Left ventricle myocardium superior (tissue), 1 donor: ENCODE results near the gene ZNF8. TPM values are rescaled to one million over a fixed set of nuclear protein-coding genes. Genes with fewer than 3 reads are reported as not detected.

Experiments
- microRNA-seq: library from miRNA; unstranded; fragments of <30 nt; microRNA quantifications from one replicate; pipeline ENCODE4 v1.2.0, GENCODE V29; 2020; ENCODE audit warnings: borderline number of aligned reads
- total RNA-seq: library from RNA; stranded (reverse); fragmentation: NEBNext Ultra II Directional; extraction: Animal tissue kit (Norgen Biotek cat#: 25700); gene quantifications from one replicate; pipeline ENCODE4 v1.2.1, GENCODE V29; 2021
- donor health status: DM: no; HTN: yes; CAD: no; lungs with severe emphysema.

The ZNF8 gene
- total RNA-seq, 1 donor from 2014 or later, result 4.8 TPM

Small RNAs within 50 kb of the gene (microRNA-seq; reads per million reads assigned to microRNA genes)
- gene MIR6806, result not detected

Other genes with a start within 250 kb of the ZNF8 start
- not detected for gene ZSCAN1, start 244.9 kb upstream of the ZNF8 start, total RNA-seq
- gene ZNF135, start 219.7 kb upstream of the ZNF8 start, total RNA-seq, result 4.1 TPM
- 73.4 TPM for gene ZSCAN18, start 180.7 kb upstream of the ZNF8 start, total RNA-seq
- 7.3 TPM for gene ZNF329, start 128.2 kb upstream of the ZNF8 start, total RNA-seq
- gene ZNF274, start 95.9 kb upstream of the ZNF8 start, total RNA-seq, result 18.6 TPM
- 24.6 TPM for gene ZNF544, start 50.0 kb upstream of the ZNF8 start, total RNA-seq
- 18.4 TPM for gene ERVK3-1, start 26.4 kb downstream of the ZNF8 start, total RNA-seq
- gene ZSCAN22, start 48.0 kb downstream of the ZNF8 start, total RNA-seq, result 1.5 TPM
- gene A1BG, start 74.5 kb downstream of the ZNF8 start, total RNA-seq, result 5.7 TPM
- gene ZNF497, start 83.8 kb downstream of the ZNF8 start, total RNA-seq, result 0.55 TPM
- 0.37 TPM for gene ZNF837, start 102.1 kb downstream of the ZNF8 start, total RNA-seq
- gene RPS5, start 108.3 kb downstream of the ZNF8 start, total RNA-seq, result 483 TPM
- not detected for gene RNF225, start 116.7 kb downstream of the ZNF8 start, total RNA-seq
- gene ZNF584, start 129.7 kb downstream of the ZNF8 start, total RNA-seq, result 17.8 TPM
- 5.6 TPM for gene ZNF132, start 161.2 kb downstream of the ZNF8 start, total RNA-seq
- 3.7 TPM for gene ZNF324B, start 172.7 kb downstream of the ZNF8 start, total RNA-seq
- gene ZNF324, start 188.1 kb downstream of the ZNF8 start, total RNA-seq, result 5.0 TPM
- 4.6 TPM for gene ZNF446, start 197.4 kb downstream of the ZNF8 start, total RNA-seq
- 4.3 TPM for gene SLC27A5, start 233.0 kb downstream of the ZNF8 start, total RNA-seq
- gene ZBTB45, start 240.9 kb downstream of the ZNF8 start, total RNA-seq, result 10.4 TPM